ENCODE results near the gene PRSS2. TPM values are rescaled to one million over a fixed set of nuclear protein-coding genes. Genes with fewer than 3 reads are reported as not detected.

PRSS2 gene
- total RNA-seq, 1 experiment from 2014 or later, result 0.40 TPM

DNA sequence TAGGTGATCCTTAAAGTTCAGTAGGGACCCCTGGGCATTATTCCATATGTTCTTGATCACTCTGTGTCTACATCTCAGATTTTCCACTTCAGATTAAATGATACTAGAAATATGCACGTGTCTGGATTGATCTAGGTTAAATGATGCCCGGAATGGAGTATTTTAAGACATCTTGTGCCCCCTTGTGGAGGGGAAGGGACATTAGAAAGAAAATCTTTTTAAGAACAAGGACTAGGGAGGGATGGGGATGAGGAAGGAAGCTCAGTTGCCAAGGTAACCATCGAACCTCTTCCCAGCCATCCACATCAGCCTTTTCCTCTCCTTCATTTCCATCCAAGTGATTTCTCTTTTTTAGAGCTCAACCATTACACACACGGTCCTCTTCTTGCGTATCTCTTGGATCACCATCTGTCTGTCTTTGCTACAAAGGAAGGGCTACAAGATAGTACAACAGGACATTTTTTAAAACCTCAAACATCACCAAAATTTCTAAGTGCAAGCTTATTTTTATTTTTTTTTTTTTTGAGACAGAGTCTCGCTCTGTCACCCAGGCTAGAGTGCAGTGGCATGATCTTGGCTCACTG is 40.5 kb downstream of the PRSS2 start:
- 0 out of 2 replicates have a peak, but pooled peaks cover 4% of the 10 kb centered on the region for H3K36me3 ChIP-seq (ENCODE audit: low read depth, low read length)
- intact Hi-C loops (cut with micrococcal nuclease), result loop anchor here (1.0 to 5.0 kb wide), 4 partner anchors 15 to 209 kb away; no protein-coding TSS in a partner anchor
- H3K4me2 ChIP-seq (ENCODE audit: low read length), result peak overlapping the region; percentile 31
- H2AFZ ChIP-seq (ENCODE audit: low read length), result no peak overlapping the region
- DNase-seq (peak; percentile 74), ATAC-seq (no peak)
- ChIA-PET CTCF (interaction anchor here (0.5 to 8.1 kb wide), 8 partner anchors 21 to 224 kb away, joined by 3 to 90 read pairs (median 4); no protein-coding TSS in a partner anchor), POLR2A (ENCODE audit: unreplicated experiment) (interaction anchor here (0.5 kb wide), 1 partner anchor 26 kb away, joined by 12 read pairs; no protein-coding TSS in a partner anchor)
- H3K27ac ChIP-seq (ENCODE audit: low read length), result peak overlapping the region; percentile 98
- H3F3A ChIP-seq (ENCODE audit: low read length, unreplicated experiment), result peaks cover 24% of the 10 kb centered on the region
- H3K9me2 ChIP-seq (replicated peaks; ENCODE audit: low read length), result no peaks in the 10 kb centered on the region
- no peaks in the 10 kb centered on the region for H3K9me3 ChIP-seq (ENCODE audit: low read length)
- H3K9ac ChIP-seq (ENCODE audit: low read length), result peak overlapping the region; percentile 98
- peaks cover 79% of the 10 kb centered on the region for H3K4me1 ChIP-seq (ENCODE audit: insufficient read depth, low read length)
- no peak overlapping the region for H3K4me3 ChIP-seq (ENCODE audit: low read length)
- no TSS peak for BruUV-seq (replicated peaks)
- H3K27me3 ChIP-seq (ENCODE audit: low read length), result no peaks in the 10 kb centered on the region
- peaks cover 10% of the 10 kb centered on the region; the same call in 1 of the 2 replicates for H3K79me2 ChIP-seq (ENCODE audit: low read length)
- TF ChIP-seq, protein P1, sequence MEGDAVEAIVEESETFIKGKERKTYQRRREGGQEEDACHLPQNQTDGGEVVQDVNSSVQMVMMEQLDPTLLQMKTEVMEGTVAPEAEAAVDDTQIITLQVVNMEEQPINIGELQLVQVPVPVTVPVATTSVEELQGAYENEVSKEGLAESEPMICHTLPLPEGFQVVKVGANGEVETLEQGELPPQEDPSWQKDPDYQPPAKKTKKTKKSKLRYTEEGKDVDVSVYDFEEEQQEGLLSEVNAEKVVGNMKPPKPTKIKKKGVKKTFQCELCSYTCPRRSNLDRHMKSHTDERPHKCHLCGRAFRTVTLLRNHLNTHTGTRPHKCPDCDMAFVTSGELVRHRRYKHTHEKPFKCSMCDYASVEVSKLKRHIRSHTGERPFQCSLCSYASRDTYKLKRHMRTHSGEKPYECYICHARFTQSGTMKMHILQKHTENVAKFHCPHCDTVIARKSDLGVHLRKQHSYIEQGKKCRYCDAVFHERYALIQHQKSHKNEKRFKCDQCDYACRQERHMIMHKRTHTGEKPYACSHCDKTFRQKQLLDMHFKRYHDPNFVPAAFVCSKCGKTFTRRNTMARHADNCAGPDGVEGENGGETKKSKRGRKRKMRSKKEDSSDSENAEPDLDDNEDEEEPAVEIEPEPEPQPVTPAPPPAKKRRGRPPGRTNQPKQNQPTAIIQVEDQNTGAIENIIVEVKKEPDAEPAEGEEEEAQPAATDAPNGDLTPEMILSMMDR (conservative IDR thresholded peaks at IDR 0.05; ENCODE audit: low read depth, low read length), result peak; percentile 84
- TF ChIP-seq EZH2phosphoT487 (IDR thresholded peaks at IDR 0.05; ENCODE audit: borderline replicate concordance, low read length) (no peak), EZH2 (IDR thresholded peaks at IDR 0.05; ENCODE audit: low read length, unreplicated experiment) (no peak)
- no peaks in the 10 kb centered on the region for H4K20me1 ChIP-seq (ENCODE audit: low read length)

- peak overlapping the region; percentile 80 for H3K4me2 ChIP-seq (ENCODE audit: low read length)
- ATAC-seq, result no peak
- H3F3A ChIP-seq (ENCODE audit: low read length, unreplicated experiment), result peaks cover 18% of the 10 kb centered on the region
- H3K27me3 ChIP-seq (ENCODE audit: low read length), result no peaks in the 10 kb centered on the region
- peaks cover 10% of the 10 kb centered on the region; the same call in 1 of the 2 replicates for H3K79me2 ChIP-seq (ENCODE audit: low read length)
- no peak for TF ChIP-seq EZH2phosphoT487 (IDR thresholded peaks at IDR 0.05; ENCODE audit: borderline replicate concordance, low read length)
- TF ChIP-seq, protein P1 (conservative IDR thresholded peaks at IDR 0.05; ENCODE audit: low read depth, low read length), result no peak
- TF ChIP-seq EZH2 (IDR thresholded peaks at IDR 0.05; ENCODE audit: low read length, unreplicated experiment), result no peak
- intact Hi-C loops (cut with micrococcal nuclease), result loop anchor here (1.0 to 5.0 kb wide), 4 partner anchors 23 to 210 kb away; no protein-coding TSS in a partner anchor
- POLR2A ChIA-PET (ENCODE audit: unreplicated experiment), result interaction anchor here (0.6 to 1.2 kb wide), 5 partner anchors 15 to 304 kb away, joined by 3 to 9 read pairs (median 5); no protein-coding TSS in a partner anchor
- H3K36me3 ChIP-seq (ENCODE audit: low read depth, low read length), result no peaks in the 10 kb centered on the region
- peak; percentile 11 for DNase-seq
- H3K9me2 ChIP-seq (replicated peaks; ENCODE audit: low read length), result no peaks in the 10 kb centered on the region
- peak overlapping the region; percentile 41 for H3K4me3 ChIP-seq (ENCODE audit: low read length)
- peaks cover 65% of the 10 kb centered on the region for H3K4me1 ChIP-seq (ENCODE audit: insufficient read depth, low read length)
- H3K27ac ChIP-seq (ENCODE audit: low read length), result peak overlapping the region; percentile 98
- CTCF ChIA-PET, result interaction anchor here (0.7 to 8.1 kb wide), 6 partner anchors 23 to 209 kb away, joined by 3 to 90 read pairs (median 10); no protein-coding TSS in a partner anchor
- no peak overlapping the region for H2AFZ ChIP-seq (ENCODE audit: low read length)
- H4K20me1 ChIP-seq (ENCODE audit: low read length), result no peaks in the 10 kb centered on the region
- H3K9ac ChIP-seq (ENCODE audit: low read length), result peak overlapping the region; percentile 98
- BruUV-seq (replicated peaks), result TSS peak; percentile 85
- no peaks in the 10 kb centered on the region for H3K9me3 ChIP-seq (ENCODE audit: low read length)
Observed at GRCh38 chr7:142812437-142813215, 41.9 kb downstream of the PRSS2 start.
